Measurements from ENCODE around the gene DLG3.

DLG3 gene

GRCh38 chrX:70482300-70482699 is 37.7 kb downstream of the DLG3 start:
- TF ChIP-seq CTCF (IDR thresholded peaks at IDR 0.05; ENCODE audit: low read depth, low read length), result no peak
- H3K4me3 ChIP-seq (ENCODE audit: low read depth, low read length), result no peak overlapping the region

GRCh38 chrX:70485466-70485865 is 40.8 kb downstream of the DLG3 start:
- no peak for TF ChIP-seq CTCF (IDR thresholded peaks at IDR 0.05; ENCODE audit: low read depth, low read length)
- H3K4me3 ChIP-seq (ENCODE audit: low read depth, low read length), result no peak overlapping the region

- no peak for TF ChIP-seq CTCF (IDR thresholded peaks at IDR 0.05; ENCODE audit: low read depth, low read length)
Observed at GRCh38 chrX:70488856-70489255, 44.2 kb downstream of the DLG3 start.

GRCh38 chrX:70494441-70494840 is 49.8 kb downstream of the DLG3 start:
- H3K4me3 ChIP-seq (ENCODE audit: low read depth, low read length), result no peak overlapping the region
- TF ChIP-seq CTCF (IDR thresholded peaks at IDR 0.05; ENCODE audit: low read depth, low read length), result no peak

More at GRCh38 chrX:70488856-70489255, 44.2 kb downstream of the DLG3 start:
- H3K4me3 ChIP-seq (ENCODE audit: low read depth, low read length), result no peak overlapping the region

GRCh38 chrX:70496491-70496890 is 51.9 kb downstream of the DLG3 start:
- no peak for TF ChIP-seq CTCF (IDR thresholded peaks at IDR 0.05; ENCODE audit: low read depth, low read length)
- H3K4me3 ChIP-seq (ENCODE audit: low read depth, low read length), result no peak overlapping the region

GRCh38 chrX:70497026-70497425 is 52.4 kb downstream of the DLG3 start:
- no peak for TF ChIP-seq CTCF (IDR thresholded peaks at IDR 0.05; ENCODE audit: low read depth, low read length)
- H3K4me3 ChIP-seq (ENCODE audit: low read depth, low read length), result no peak overlapping the region

GRCh38 chrX:70498129-70498528 is 53.5 kb downstream of the DLG3 start:
- no peak for TF ChIP-seq CTCF (IDR thresholded peaks at IDR 0.05; ENCODE audit: low read depth, low read length)
- no peak overlapping the region for H3K4me3 ChIP-seq (ENCODE audit: low read depth, low read length)
